ENCODE results near the gene PRRG1. TPM values are rescaled to one million over a fixed set of nuclear protein-coding genes. Genes with fewer than 3 reads are reported as not detected.
A peak's percentile ranks its signal among the peaks of the same experiment; 100 is the strongest.

Gene PRRG1
- total and polyA plus RNA-seq, 2 of the 13 experiments (the other 11 are each of a cell fraction or from before 2014, with no cell fraction given): 5.0 to 11.0 TPM

- H3K4me1 ChIP-seq (ENCODE audit: insufficient read depth, low read length): no peaks in the 10 kb centered on the region
- H3K4me2 ChIP-seq (ENCODE audit: low read depth, low read length): no peak overlapping the region
- no peaks in the 10 kb centered on the region for H3K9me3 ChIP-seq (ENCODE audit: low read length)
- peak; percentile 25 for DNase-seq (ENCODE audit: low spot score)
- no peak for FAIRE-seq
- no peaks in the 10 kb centered on the region for H4K20me1 ChIP-seq (ENCODE audit: insufficient read depth, low read length)
- in situ Hi-C loops (cut with HindIII; ENCODE audit: extremely low pct_ligation_motif_present, low pct_unique_long_range_greater_than_20kb) (no loop called here), intact Hi-C loops (cut with micrococcal nuclease; ENCODE audit: unreplicated experiment) (no loop called here)
- H2AFZ ChIP-seq (ENCODE audit: low read length): no peak overlapping the region
- ChIA-PET POLR2A (no interaction called here), CTCF (ENCODE audit: low intra/inter-chr PET ratio, low total read pairs) (no interaction called here)
- H3K4me3 ChIP-seq (replicated peaks in 1 of 3; ENCODE audit: insufficient read depth in 1 of 3, low read depth in 2 of 3, low read length in 3 of 3): no peak overlapping the region
- no peaks in the 10 kb centered on the region for H3K27me3 ChIP-seq (ENCODE audit: control insufficient read depth in 1 of 2, insufficient read depth in 2 of 2, low read length in 2 of 2)
- 0 out of 2 replicates have a peak, but pooled peaks have one; percentile 14 for TF ChIP-seq FOSL2 (CRISPR knock-in tag; IDR thresholded peaks at IDR 0.05)
- no peak for TF ChIP-seq ARNT2 (CRISPR knock-in tag; IDR thresholded peaks at IDR 0.05; ENCODE audit: low read depth)
- no peak for ATAC-seq
- WGBS (ENCODE audit: low lambda C conversion rate): 84% methylated on average over 2 of the region's 2 CpGs
- H3K79me2 ChIP-seq (ENCODE audit: insufficient read depth, low read length): peaks cover 10% of the 10 kb centered on the region
- H3K9ac ChIP-seq (ENCODE audit: insufficient read depth, low read depth, low read length): no peak overlapping the region
- BruUV-seq (replicated peaks): no TSS peak
- no peak overlapping the region for H3K27ac ChIP-seq (ENCODE audit: extremely low read length, insufficient read depth, low read length)
- no peaks in the 10 kb centered on the region for H3K36me3 ChIP-seq (replicated peaks in 1 of 2; ENCODE audit: control insufficient read depth in 1 of 2, insufficient read depth in 2 of 2, low read length in 2 of 2)
Measured at GRCh38 chrX:37380924-37381323, 31.8 kb downstream of the PRRG1 start.

GRCh38 chrX:37383313-37383712, 34.1 kb downstream of the PRRG1 start:
- no TSS peak for BruUV-seq (replicated peaks)
- ATAC-seq (no peak), FAIRE-seq (peak; percentile 63), DNase-seq (ENCODE audit: low spot score) (no peak)
- no peaks in the 10 kb centered on the region for H3K4me1 ChIP-seq (ENCODE audit: insufficient read depth, low read length)
- no peaks in the 10 kb centered on the region for H3K36me3 ChIP-seq (replicated peaks in 1 of 2; ENCODE audit: control insufficient read depth in 1 of 2, insufficient read depth in 2 of 2, low read length in 2 of 2)
- ChIA-PET POLR2A (no interaction called here), CTCF (ENCODE audit: low intra/inter-chr PET ratio, low total read pairs) (no interaction called here)
- H2AFZ ChIP-seq (ENCODE audit: low read length): no peak overlapping the region
- no peak overlapping the region for H3K4me3 ChIP-seq (replicated peaks in 1 of 3; ENCODE audit: insufficient read depth in 1 of 3, low read depth in 2 of 3, low read length in 3 of 3)
- peaks cover 2% of the 10 kb centered on the region for H3K79me2 ChIP-seq (ENCODE audit: insufficient read depth, low read length)
- no peak overlapping the region for H3K4me2 ChIP-seq (ENCODE audit: low read depth, low read length)
- no peaks in the 10 kb centered on the region for H4K20me1 ChIP-seq (ENCODE audit: insufficient read depth, low read length)
- in situ Hi-C loops (cut with HindIII; ENCODE audit: extremely low pct_ligation_motif_present, low pct_unique_long_range_greater_than_20kb) (no loop called here), intact Hi-C loops (cut with micrococcal nuclease; ENCODE audit: unreplicated experiment) (no loop called here)
- no peak overlapping the region for H3K27ac ChIP-seq (ENCODE audit: extremely low read length, insufficient read depth, low read length)
- H3K9me3 ChIP-seq (ENCODE audit: low read length): no peaks in the 10 kb centered on the region
- H3K9ac ChIP-seq (ENCODE audit: insufficient read depth, low read depth, low read length): no peak overlapping the region
- no peaks in the 10 kb centered on the region for H3K27me3 ChIP-seq (ENCODE audit: control insufficient read depth in 1 of 2, insufficient read depth in 2 of 2, low read length in 2 of 2)
- TF ChIP-seq GPN1 (CRISPR knock-in tag; IDR thresholded peaks at IDR 0.05; ENCODE audit: borderline replicate concordance) (no peak), ZNF432 (CRISPR knock-in tag; IDR thresholded peaks at IDR 0.05; ENCODE audit: borderline replicate concordance) (no peak), KAT2B (IDR thresholded peaks at IDR 0.05; ENCODE audit: borderline replicate concordance, low read depth, low read length) (no peak), THAP9 (CRISPR knock-in tag; IDR thresholded peaks at IDR 0.05; ENCODE audit: borderline replicate concordance) (no peak), ETV6 (CRISPR knock-in tag; conservative IDR thresholded peaks at IDR 0.05) (no peak), ZNF557 (CRISPR knock-in tag; IDR thresholded peaks at IDR 0.05) (no peak), RAD21 (CRISPR knock-in tag; IDR thresholded peaks at IDR 0.05) (no peak), ZNF354B (CRISPR knock-in tag; IDR thresholded peaks at IDR 0.05) (no peak), ZNF761 (CRISPR knock-in tag; conservative IDR thresholded peaks at IDR 0.05) (no peak), ZNF577 (CRISPR knock-in tag; IDR thresholded peaks at IDR 0.05; ENCODE audit: borderline replicate concordance, low read depth) (no peak)
- TF ChIP-seq, protein P1, sequence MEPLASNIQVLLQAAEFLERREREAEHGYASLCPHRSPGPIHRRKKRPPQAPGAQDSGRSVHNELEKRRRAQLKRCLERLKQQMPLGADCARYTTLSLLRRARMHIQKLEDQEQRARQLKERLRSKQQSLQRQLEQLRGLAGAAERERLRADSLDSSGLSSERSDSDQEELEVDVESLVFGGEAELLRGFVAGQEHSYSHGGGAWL (CRISPR knock-in tag; IDR thresholded peaks at IDR 0.05): no peak
- TF ChIP-seq, protein P2, sequence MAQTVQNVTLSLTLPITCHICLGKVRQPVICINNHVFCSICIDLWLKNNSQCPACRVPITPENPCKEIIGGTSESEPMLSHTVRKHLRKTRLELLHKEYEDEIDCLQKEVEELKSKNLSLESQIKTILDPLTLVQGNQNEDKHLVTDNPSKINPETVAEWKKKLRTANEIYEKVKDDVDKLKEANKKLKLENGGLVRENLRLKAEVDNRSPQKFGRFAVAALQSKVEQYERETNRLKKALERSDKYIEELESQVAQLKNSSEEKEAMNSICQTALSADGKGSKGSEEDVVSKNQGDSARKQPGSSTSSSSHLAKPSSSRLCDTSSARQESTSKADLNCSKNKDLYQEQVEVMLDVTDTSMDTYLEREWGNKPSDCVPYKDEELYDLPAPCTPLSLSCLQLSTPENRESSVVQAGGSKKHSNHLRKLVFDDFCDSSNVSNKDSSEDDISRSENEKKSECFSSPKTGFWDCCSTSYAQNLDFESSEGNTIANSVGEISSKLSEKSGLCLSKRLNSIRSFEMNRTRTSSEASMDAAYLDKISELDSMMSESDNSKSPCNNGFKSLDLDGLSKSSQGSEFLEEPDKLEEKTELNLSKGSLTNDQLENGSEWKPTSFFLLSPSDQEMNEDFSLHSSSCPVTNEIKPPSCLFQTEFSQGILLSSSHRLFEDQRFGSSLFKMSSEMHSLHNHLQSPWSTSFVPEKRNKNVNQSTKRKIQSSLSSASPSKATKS (CRISPR knock-in tag; IDR thresholded peaks at IDR 0.05): no peak

All from HepG2 (cell line).